Inflammatory macrophage treated with lipopolysaccharide for 1 hour (primary cell): ENCODE measurements around the gene LRP1B.
"Not testable (repeated sequence)": the region's sequence is repeated elsewhere in the genome, so short reads cannot be mapped to it uniquely, and the experiment has no call there.

Source experiments
- DNase-seq, 2 donors: peaks; one replicate each; pipeline ENCODE4 v3.0.0-alpha.2; 2020 to 2022

The LRP1B gene

GRCh38 chr2:140972724-140973123 lies 1158.1 kb downstream of the LRP1B start:
- DNase-seq, result no peak

GRCh38 chr2:140964324-140964723 lies 1166.5 kb downstream of the LRP1B start:
- not testable (repeated sequence) for DNase-seq

GRCh38 chr2:140949932-140950331 lies 1180.9 kb downstream of the LRP1B start:
- no peak for DNase-seq

- no peak for DNase-seq
These were observed 1183.6 kb downstream of the LRP1B start for GRCh38 chr2:140947236-140947635.

- no peak for DNase-seq
These were observed 1186.9 kb downstream of the LRP1B start for GRCh38 chr2:140943867-140944266.

- no peak for DNase-seq
These were observed 1188.5 kb downstream of the LRP1B start for GRCh38 chr2:140942284-140942683.

- DNase-seq, result peak in 1 of 2 donors; percentile 6
These were observed 1201.0 kb downstream of the LRP1B start for GRCh38 chr2:140929849-140930248.

GRCh38 chr2:140918426-140918825 lies 1212.4 kb downstream of the LRP1B start:
- DNase-seq, result no peak

- DNase-seq, result no peak
These were observed 1214.4 kb downstream of the LRP1B start for GRCh38 chr2:140916410-140916809.

- no peak for DNase-seq
These were observed 1220.1 kb downstream of the LRP1B start for GRCh38 chr2:140910683-140911082.

- DNase-seq, result no peak
These were observed 1225.6 kb downstream of the LRP1B start for GRCh38 chr2:140905083-140905781.

GRCh38 chr2:140895378-140895777 lies 1235.4 kb downstream of the LRP1B start:
- DNase-seq, result no peak

- no peak for DNase-seq
These were observed 1237.1 kb downstream of the LRP1B start for GRCh38 chr2:140893685-140894084.

GRCh38 chr2:140892911-140893637 lies 1237.7 kb downstream of the LRP1B start:
- no peak for DNase-seq

- no peak for DNase-seq
These were observed 1238.4 kb downstream of the LRP1B start for GRCh38 chr2:140892436-140892835.

- DNase-seq, result no peak
These were observed 1239.1 kb downstream of the LRP1B start for GRCh38 chr2:140891614-140892212.

- DNase-seq, result no peak
These were observed 1247.9 kb downstream of the LRP1B start for GRCh38 chr2:140882671-140883620.

GRCh38 chr2:140880573-140880972 lies 1250.2 kb downstream of the LRP1B start:
- DNase-seq, result no peak

- no peak for DNase-seq
These were observed 1254.8 kb downstream of the LRP1B start for GRCh38 chr2:140876015-140876414.

- DNase-seq, result no peak
These were observed 1256.8 kb downstream of the LRP1B start for GRCh38 chr2:140873915-140874531.

- DNase-seq, result no peak
These were observed 1260.9 kb downstream of the LRP1B start for GRCh38 chr2:140869925-140870324.

GRCh38 chr2:140869107-140869506 lies 1261.7 kb downstream of the LRP1B start:
- DNase-seq, result no peak
